CD4-positive, alpha-beta T cell treated with Interleukin-4 for 4 hours (primary cell): Measurements from ENCODE around the gene RIMS3.
"Not testable (repeated sequence)": the region's sequence is repeated elsewhere in the genome, so short reads cannot be mapped to it uniquely, and the experiment has no call there.

Experiments used
- DNase-seq: peaks from one replicate; pipeline ENCODE4 v3.0.0-alpha.2; 2020

The RIMS3 gene

DNA sequence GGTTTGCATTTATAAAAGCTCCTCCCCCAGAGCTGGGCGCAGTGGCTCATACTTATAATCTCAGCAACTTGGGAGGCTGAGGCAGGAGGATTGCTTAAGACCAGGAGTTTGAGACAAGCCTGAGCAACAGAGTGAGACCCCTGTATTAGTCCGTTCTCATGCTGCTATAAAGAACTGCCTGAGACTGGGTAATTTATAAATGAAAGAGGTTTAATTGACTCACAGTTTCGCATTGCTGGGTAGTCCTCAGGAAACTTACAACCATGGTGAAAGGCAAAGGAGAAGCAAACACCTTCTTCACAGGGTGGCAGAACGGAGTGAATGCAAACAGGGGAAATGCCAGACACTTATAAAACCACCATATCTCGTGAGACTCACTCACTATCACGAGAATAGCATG lies 81.5 kb downstream of the RIMS3 start:
- no peak for DNase-seq

- DNase-seq, result no peak
These were observed 83.4 kb downstream of the RIMS3 start for GRCh38 chr1:40582116-40582515.

GRCh38 chr1:40575336-40575735 lies 90.1 kb downstream of the RIMS3 start:
- DNase-seq, result no peak

- not testable (repeated sequence) for DNase-seq
These were observed 90.7 kb downstream of the RIMS3 start for GRCh38 chr1:40574805-40575204.
